ENCODE results near the gene MKRN1.

GRCh38 chr7:140512317-140513000, 33.2 kb upstream of the MKRN1 start:
- TF ChIP-seq RFX5 (IDR thresholded peaks at IDR 0.05; ENCODE audit: low read depth, low read length) (no peak), CTCF (conservative IDR thresholded peaks at IDR 0.05; ENCODE audit: low read depth, low read length) (no peak), SMC3 (IDR thresholded peaks at IDR 0.05; ENCODE audit: low read depth, low read length) (no peak), MXI1 (IDR thresholded peaks at IDR 0.05; ENCODE audit: borderline replicate concordance, low read depth, low read length) (no peak), POLR2A (IDR thresholded peaks at IDR 0.05; ENCODE audit: low read depth, low read length) (no peak), MAFK (IDR thresholded peaks at IDR 0.05; ENCODE audit: low read depth, low read length) (no peak), CEBPB (IDR thresholded peaks at IDR 0.05; ENCODE audit: low read depth, low read length) (no peak), USF2 (IDR thresholded peaks at IDR 0.05; ENCODE audit: low read depth, low read length) (no peak), BHLHE40 (IDR thresholded peaks at IDR 0.05; ENCODE audit: low read depth, low read length) (no peak), RAD21 (IDR thresholded peaks at IDR 0.05; ENCODE audit: low read length) (no peak), MAZ (IDR thresholded peaks at IDR 0.05; ENCODE audit: borderline replicate concordance, low read depth, low read length) (no peak), FOS (IDR thresholded peaks at IDR 0.05; ENCODE audit: low read depth, low read length) (no peak), CHD1 (IDR thresholded peaks at IDR 0.05; ENCODE audit: low read depth, low read length) (no peak), NFE2L2 (IDR thresholded peaks at IDR 0.05; ENCODE audit: low read depth, low read length) (no peak)

All from IMR-90 (cell line).